ENCODE results near the gene RBCK1. TPM values are rescaled to one million over a fixed set of nuclear protein-coding genes. Genes with fewer than 3 reads are reported as not detected.

RBCK1 gene
- total RNA-seq, 1 donor from 2014 or later, result 101 TPM

DNA sequence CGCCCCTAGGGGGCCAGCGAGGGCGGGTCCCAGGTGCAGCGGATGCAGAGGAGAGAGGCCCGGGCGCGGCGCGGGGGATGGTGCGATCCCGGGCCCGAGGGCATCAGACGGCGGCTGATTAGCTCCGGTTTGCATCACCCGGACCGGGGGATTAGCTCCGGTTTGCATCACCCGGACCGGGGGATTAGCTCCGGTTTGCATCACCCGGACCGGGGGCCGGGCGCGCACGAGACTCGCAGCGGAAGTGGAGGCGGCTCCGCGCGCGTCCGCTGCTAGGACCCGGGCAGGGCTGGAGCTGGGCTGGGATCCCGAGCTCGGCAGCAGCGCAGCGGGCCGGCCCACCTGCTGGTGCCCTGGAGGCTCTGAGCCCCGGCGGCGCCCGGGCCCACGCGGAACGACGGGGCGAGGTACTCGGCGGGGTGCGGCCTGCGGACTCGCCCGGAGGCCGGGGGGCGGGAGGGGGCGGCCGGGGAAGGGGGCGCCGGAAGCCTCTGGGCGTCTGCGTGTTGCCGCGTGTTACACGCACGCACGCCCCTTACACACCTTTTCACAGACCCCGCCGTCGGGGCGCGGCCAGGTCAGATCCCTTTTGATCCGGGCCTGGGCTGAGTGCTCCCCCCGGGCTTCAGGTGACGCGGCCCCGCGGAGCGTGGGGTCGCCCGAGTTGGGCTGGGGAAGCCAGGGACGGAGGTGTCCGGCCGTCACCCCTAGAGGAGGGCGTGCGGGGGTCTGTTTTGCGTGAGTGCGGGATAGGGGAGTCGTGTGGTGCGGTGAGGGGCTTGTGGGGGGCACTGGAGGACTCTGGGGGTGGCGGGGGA, 27.1 kb upstream of the RBCK1 start:
- intact Hi-C loops (cut with DNase I), result no loop called here
- Histone ChIP-seq H3K36me3 (no peaks in the 10 kb centered on the region), H3K27me3 (no peaks in the 10 kb centered on the region), H3K9me3 (no peaks in the 10 kb centered on the region), H3K4me3 (peak overlapping the region; percentile 82), H3K27ac (peak overlapping the region; percentile 82), H3K4me1 (no peaks in the 10 kb centered on the region)
- DNase-seq, result peak; percentile 88
- TF ChIP-seq, protein P1, sequence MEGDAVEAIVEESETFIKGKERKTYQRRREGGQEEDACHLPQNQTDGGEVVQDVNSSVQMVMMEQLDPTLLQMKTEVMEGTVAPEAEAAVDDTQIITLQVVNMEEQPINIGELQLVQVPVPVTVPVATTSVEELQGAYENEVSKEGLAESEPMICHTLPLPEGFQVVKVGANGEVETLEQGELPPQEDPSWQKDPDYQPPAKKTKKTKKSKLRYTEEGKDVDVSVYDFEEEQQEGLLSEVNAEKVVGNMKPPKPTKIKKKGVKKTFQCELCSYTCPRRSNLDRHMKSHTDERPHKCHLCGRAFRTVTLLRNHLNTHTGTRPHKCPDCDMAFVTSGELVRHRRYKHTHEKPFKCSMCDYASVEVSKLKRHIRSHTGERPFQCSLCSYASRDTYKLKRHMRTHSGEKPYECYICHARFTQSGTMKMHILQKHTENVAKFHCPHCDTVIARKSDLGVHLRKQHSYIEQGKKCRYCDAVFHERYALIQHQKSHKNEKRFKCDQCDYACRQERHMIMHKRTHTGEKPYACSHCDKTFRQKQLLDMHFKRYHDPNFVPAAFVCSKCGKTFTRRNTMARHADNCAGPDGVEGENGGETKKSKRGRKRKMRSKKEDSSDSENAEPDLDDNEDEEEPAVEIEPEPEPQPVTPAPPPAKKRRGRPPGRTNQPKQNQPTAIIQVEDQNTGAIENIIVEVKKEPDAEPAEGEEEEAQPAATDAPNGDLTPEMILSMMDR (IDR thresholded peaks at IDR 0.05), result no peak
- ATAC-seq, result peak; percentile 79

- DNase-seq (peak; percentile 90), ATAC-seq (peak; percentile 87)
- H3K4me3 ChIP-seq, result peak overlapping the region; percentile 82
- TF ChIP-seq, protein P1 (IDR thresholded peaks at IDR 0.05), result no peak
- H3K9me3 ChIP-seq, result no peaks in the 10 kb centered on the region
- intact Hi-C loops (cut with DNase I), result no loop called here
- peak overlapping the region; percentile 82 for H3K27ac ChIP-seq
- no peaks in the 10 kb centered on the region for H3K4me1 ChIP-seq
- H3K27me3 ChIP-seq, result no peaks in the 10 kb centered on the region
- H3K36me3 ChIP-seq, result no peaks in the 10 kb centered on the region
Measured at GRCh38 chr20:381581-382290, 26.4 kb upstream of the RBCK1 start.

- Histone ChIP-seq H3K4me1 (no peaks in the 10 kb centered on the region), H3K27ac (no peak overlapping the region), H3K9me3 (no peaks in the 10 kb centered on the region), H3K36me3 (peaks cover 2% of the 10 kb centered on the region), H3K4me3 (peak overlapping the region; percentile 82), H3K27me3 (no peaks in the 10 kb centered on the region)
- intact Hi-C loops (cut with DNase I), result no loop called here
- DNase-seq (no peak), ATAC-seq (peak; percentile 3)
- TF ChIP-seq, protein P1 (IDR thresholded peaks at IDR 0.05), result no peak
Measured at GRCh38 chr20:382291-383115, 25.6 kb upstream of the RBCK1 start.

DNA sequence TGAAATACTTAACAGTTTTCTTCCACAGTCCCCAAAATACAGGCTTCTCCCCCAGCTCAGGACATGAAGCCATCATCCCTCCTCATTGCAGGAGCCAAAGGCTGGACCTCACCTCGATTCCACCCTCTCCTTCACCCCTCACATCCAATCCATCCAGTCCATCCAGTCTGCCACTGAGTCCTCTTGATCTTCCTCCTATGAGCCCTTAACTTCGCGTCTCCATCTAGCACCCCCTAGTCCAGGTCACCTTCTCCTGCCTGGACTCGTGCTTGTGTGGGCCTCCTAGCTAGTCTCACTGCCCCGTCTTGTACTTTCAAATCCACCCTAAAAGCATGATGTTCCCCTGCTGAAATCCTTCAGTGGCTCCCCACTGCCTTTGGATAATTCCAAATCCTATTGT, 24.2 kb upstream of the RBCK1 start:
- ATAC-seq (no peak), DNase-seq (no peak)
- Histone ChIP-seq H3K4me3 (no peak overlapping the region), H3K36me3 (peaks cover 16% of the 10 kb centered on the region), H3K9me3 (no peaks in the 10 kb centered on the region), H3K27ac (no peak overlapping the region), H3K27me3 (no peaks in the 10 kb centered on the region), H3K4me1 (no peaks in the 10 kb centered on the region)
- TF ChIP-seq, protein P1 (IDR thresholded peaks at IDR 0.05), result no peak
- intact Hi-C loops (cut with DNase I), result no loop called here

DNA sequence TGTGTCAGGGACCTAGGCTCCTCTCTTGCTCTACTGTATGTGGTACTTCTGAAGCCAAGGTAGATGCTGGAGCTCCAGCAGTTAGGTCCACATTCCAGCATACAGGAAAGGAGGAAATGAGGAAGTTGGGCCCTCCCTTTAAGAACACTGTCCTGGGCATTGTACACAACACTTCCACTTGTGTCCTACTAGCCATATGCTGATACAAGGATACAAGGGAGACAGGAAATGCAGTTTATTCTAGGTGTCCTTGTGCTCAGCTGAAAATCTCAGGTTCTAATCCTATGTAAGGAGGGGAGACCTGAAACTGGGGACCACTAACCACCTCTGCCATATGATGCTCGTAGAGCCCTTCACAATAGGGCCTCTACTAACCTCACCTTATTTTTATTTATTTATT, 23.4 kb upstream of the RBCK1 start:
- DNase-seq, result no peak
- H3K36me3 ChIP-seq, result peaks cover 24% of the 10 kb centered on the region
- intact Hi-C loops (cut with DNase I), result no loop called here
- TF ChIP-seq, protein P1 (IDR thresholded peaks at IDR 0.05), result no peak
- H3K4me3 ChIP-seq, result no peak overlapping the region
- H3K27ac ChIP-seq, result no peak overlapping the region
- no peaks in the 10 kb centered on the region for H3K9me3 ChIP-seq
- no peak for ATAC-seq
- no peaks in the 10 kb centered on the region for H3K27me3 ChIP-seq
- no peaks in the 10 kb centered on the region for H3K4me1 ChIP-seq
